ENCODE data around the gene TNF.

TNF gene

DNA sequence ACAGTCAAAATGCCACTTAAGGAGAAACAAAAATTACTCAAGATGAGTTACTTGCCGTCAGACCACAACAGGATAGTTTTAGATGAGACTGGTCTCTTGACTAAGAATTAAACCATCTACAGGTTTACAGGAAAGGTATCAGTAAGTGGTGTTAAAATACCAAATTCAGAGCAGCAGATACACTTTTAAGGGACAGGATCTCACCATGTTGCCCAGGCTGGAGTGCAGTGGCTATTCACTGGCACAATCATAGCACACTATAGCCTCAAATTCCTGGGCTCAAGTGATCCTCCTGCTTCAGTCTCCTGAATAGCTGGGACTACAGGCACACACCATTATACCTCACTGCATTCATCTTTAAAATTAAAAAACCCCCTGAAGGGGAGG is 41.9 kb upstream of the TNF start:
- H3K9me2 ChIP-seq (replicated peaks; ENCODE audit: low read depth, low read length): no peaks in the 10 kb centered on the region
- peak overlapping the region; percentile 40 for H3K4me2 ChIP-seq (ENCODE audit: low read depth, low read length, poor library complexity, severe bottlenecking)
- H3K27me3 ChIP-seq (ENCODE audit: insufficient read depth, low read length, poor library complexity, severe bottlenecking): no peaks in the 10 kb centered on the region
- H2AFZ ChIP-seq (ENCODE audit: low read length): no peak overlapping the region
- H4K20me1 ChIP-seq (ENCODE audit: insufficient read depth, low read length, poor library complexity, severe bottlenecking): peaks cover 91% of the 10 kb centered on the region
- H3K36me3 ChIP-seq (ENCODE audit: insufficient read depth, low read length): peaks cover 91% of the 10 kb centered on the region
- no peak overlapping the region for H3K9ac ChIP-seq (ENCODE audit: low read depth, low read length, poor library complexity, severe bottlenecking)
- peaks cover 79% of the 10 kb centered on the region for H3K79me2 ChIP-seq (ENCODE audit: insufficient read depth, low read length)
- H3K4me1 ChIP-seq (ENCODE audit: insufficient read depth, low read length, poor library complexity, severe bottlenecking): peaks cover 34% of the 10 kb centered on the region
- TF ChIP-seq EZH2phosphoT487 (IDR thresholded peaks at IDR 0.05; ENCODE audit: borderline replicate concordance): no peak
- TF ChIP-seq CTCF (conservative IDR thresholded peaks at IDR 0.05; ENCODE audit: low read length): no peak
- H3K9me3 ChIP-seq (ENCODE audit: insufficient read depth, low read depth, low read length): no peaks in the 10 kb centered on the region
- peaks cover 2% of the 10 kb centered on the region; the same call in 1 of the 2 replicates for H3F3A ChIP-seq (ENCODE audit: low read depth)
- H3K4me3 ChIP-seq (ENCODE audit: low read length, poor library complexity, severe bottlenecking): peak overlapping the region; percentile 2

DNA sequence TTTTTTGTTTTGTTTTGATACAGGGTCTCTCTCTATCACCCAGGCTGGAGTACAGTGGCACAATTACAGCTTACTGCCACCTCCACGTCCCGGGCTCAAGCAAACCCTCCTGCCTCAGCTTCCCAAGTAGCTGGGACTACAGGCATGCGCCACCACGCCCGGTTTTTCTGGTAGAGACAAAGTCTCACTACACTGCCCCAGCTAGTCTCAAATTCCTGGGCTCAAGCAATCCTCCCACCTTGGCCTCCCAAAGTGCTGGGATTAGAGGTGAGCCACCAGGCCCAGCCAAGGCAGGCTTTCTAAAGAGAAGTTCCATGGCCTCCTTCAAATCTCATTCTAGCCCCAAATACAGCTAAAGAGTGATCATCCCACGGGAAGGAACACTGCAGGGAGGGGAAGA is 41.4 kb upstream of the TNF start:
- Histone ChIP-seq H3K4me1 (ENCODE audit: insufficient read depth, low read length, poor library complexity, severe bottlenecking) (peaks cover 39% of the 10 kb centered on the region), H3F3A (ENCODE audit: low read depth) (peaks cover under 1% of the 10 kb centered on the region; the same call in 1 of the 2 replicates), H3K9ac (ENCODE audit: low read depth, low read length, poor library complexity, severe bottlenecking) (no peak overlapping the region), H2AFZ (ENCODE audit: low read length) (no peak overlapping the region), H3K27me3 (ENCODE audit: insufficient read depth, low read length, poor library complexity, severe bottlenecking) (no peaks in the 10 kb centered on the region), H3K9me3 (ENCODE audit: insufficient read depth, low read depth, low read length) (no peaks in the 10 kb centered on the region), H3K4me3 (ENCODE audit: low read length, poor library complexity, severe bottlenecking) (no peak overlapping the region), H3K79me2 (ENCODE audit: insufficient read depth, low read length) (peaks cover 85% of the 10 kb centered on the region), H3K36me3 (ENCODE audit: insufficient read depth, low read length) (peaks cover 95% of the 10 kb centered on the region), H3K4me2 (ENCODE audit: low read depth, low read length, poor library complexity, severe bottlenecking) (peak overlapping the region; percentile 40), H4K20me1 (ENCODE audit: insufficient read depth, low read length, poor library complexity, severe bottlenecking) (peaks cover 97% of the 10 kb centered on the region), H3K9me2 (replicated peaks; ENCODE audit: low read depth, low read length) (no peaks in the 10 kb centered on the region)
- TF ChIP-seq CTCF (conservative IDR thresholded peaks at IDR 0.05; ENCODE audit: low read length): no peak
- TF ChIP-seq EZH2phosphoT487 (IDR thresholded peaks at IDR 0.05; ENCODE audit: borderline replicate concordance): no peak

DNA sequence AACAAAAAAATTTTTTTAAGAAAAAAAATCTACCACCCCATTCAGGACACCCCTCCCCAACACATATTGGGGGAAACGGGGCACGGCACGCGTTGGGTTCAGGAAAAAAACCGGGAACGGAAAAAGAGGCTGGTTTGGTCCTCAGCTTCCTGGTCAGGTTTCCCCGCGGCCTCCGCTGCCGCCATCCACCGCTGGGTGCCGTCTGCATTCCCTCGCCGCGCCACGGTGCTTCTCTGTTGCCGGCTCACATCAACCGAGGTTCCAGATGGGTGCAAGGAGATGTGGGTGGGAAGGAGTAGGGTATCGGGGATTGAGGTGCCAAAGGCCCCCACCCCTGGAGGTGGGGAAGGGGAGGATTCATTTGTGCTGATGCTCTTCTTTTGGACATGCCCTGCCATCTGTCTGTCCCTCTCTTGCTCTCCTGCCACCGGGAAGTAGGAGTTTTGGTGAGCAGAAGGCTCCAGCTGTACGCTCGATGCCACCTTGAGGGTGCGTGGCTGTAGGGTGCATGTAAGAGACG is 40.8 kb upstream of the TNF start:
- TF ChIP-seq CTCF (conservative IDR thresholded peaks at IDR 0.05; ENCODE audit: low read length): no peak
- TF ChIP-seq EZH2phosphoT487 (IDR thresholded peaks at IDR 0.05; ENCODE audit: borderline replicate concordance): no peak
- peaks cover 95% of the 10 kb centered on the region for H3K36me3 ChIP-seq (ENCODE audit: insufficient read depth, low read length)

More for the DNA sequence above, 40.8 kb upstream of the TNF start:
- Histone ChIP-seq H4K20me1 (ENCODE audit: insufficient read depth, low read length, poor library complexity, severe bottlenecking) (peaks cover 98% of the 10 kb centered on the region), H3K4me1 (ENCODE audit: insufficient read depth, low read length, poor library complexity, severe bottlenecking) (peaks cover 45% of the 10 kb centered on the region), H3K9me2 (replicated peaks; ENCODE audit: low read depth, low read length) (no peaks in the 10 kb centered on the region), H3K4me3 (ENCODE audit: low read length, poor library complexity, severe bottlenecking) (no peak overlapping the region), H2AFZ (ENCODE audit: low read length) (no peak overlapping the region), H3K79me2 (ENCODE audit: insufficient read depth, low read length) (peaks cover 91% of the 10 kb centered on the region), H3K9me3 (ENCODE audit: insufficient read depth, low read depth, low read length) (no peaks in the 10 kb centered on the region), H3F3A (ENCODE audit: low read depth) (no peaks in the 10 kb centered on the region), H3K4me2 (ENCODE audit: low read depth, low read length, poor library complexity, severe bottlenecking) (peak overlapping the region; percentile 98), H3K9ac (ENCODE audit: low read depth, low read length, poor library complexity, severe bottlenecking) (no peak overlapping the region), H3K27me3 (ENCODE audit: insufficient read depth, low read length, poor library complexity, severe bottlenecking) (no peaks in the 10 kb centered on the region)

Data from Loucy (cell line).